WTC11 (cell line): Measurements from ENCODE around the gene EPSTI1. TPM values are rescaled to one million over a fixed set of nuclear protein-coding genes. Genes with fewer than 3 reads are reported as not detected.

ENCODE experiments used
- ATAC-seq: fragments of 200-7000 bp; cut with Tn5 transposase; 2 replicates; pipeline ENCODE4 v1.10.0; 2021; ENCODE audit warnings: mild to moderate bottlenecking, moderate library complexity
- CTCF ChIA-PET: fragments of 300-600 bp; sonication (Branson Sonifier 250); formaldehyde crosslinking; loops from one replicate; lab custom pipeline; 2021; ENCODE audit warnings: antibody characterized with exemption; lab: Charles Lee
- POLR2A ChIA-PET: fragments of 350-600 bp; sonication (Branson Sonifier 250); formaldehyde crosslinking; loops from one replicate; lab custom pipeline; 2021; ENCODE audit warnings: antibody characterized with exemption; lab: Charles Lee
- DNase-seq: peaks from one replicate; pipeline ENCODE4 v3.0.0; 2021; ENCODE audit warnings: low spot score
- H3K27ac Mint-ChIP-seq: 2 replicates; pipeline ENCODE4 v1.8.0; 2021; ENCODE audit warnings: mixed read lengths
- H3K27me3 Mint-ChIP-seq: 2 replicates; pipeline ENCODE4 v1.8.0; 2021; ENCODE audit warnings: low read depth, mild to moderate bottlenecking, moderate library complexity, mixed read lengths
- H3K36me3 Mint-ChIP-seq: 2 replicates; pipeline ENCODE4 v1.8.0; 2021; ENCODE audit warnings: mixed read lengths
- H3K4me1 Mint-ChIP-seq: 2 replicates; pipeline ENCODE4 v1.8.0; 2022; ENCODE audit warnings: mixed read lengths
- H3K4me3 Mint-ChIP-seq: 2 replicates; pipeline ENCODE4 v1.8.0; 2021; ENCODE audit warnings: mild to moderate bottlenecking, moderate library complexity, mixed read lengths
- H3K9me3 Mint-ChIP-seq: 2 replicates; pipeline ENCODE4 v1.8.0; 2021; ENCODE audit warnings: mixed read lengths
- AFF4 ChIP-seq: sonication (generic); formaldehyde crosslinking; IDR thresholded peaks from 2 replicates; pipeline ENCODE4 v1.8.1; 2023; ENCODE audit warnings: mild to moderate bottlenecking, missing genetic modification reagents, borderline replicate concordance
- ELF4 ChIP-seq: sonication (generic); formaldehyde crosslinking; IDR thresholded peaks from 2 replicates; pipeline ENCODE4 v1.8.1; 2022; ENCODE audit warnings: low read depth, mild to moderate bottlenecking, moderate library complexity, missing genetic modification reagents
- HMGXB4 ChIP-seq: sonication (generic); formaldehyde crosslinking; IDR thresholded peaks from 2 replicates; pipeline ENCODE4 v1.8.1; 2023; ENCODE audit warnings: mild to moderate bottlenecking, moderate library complexity, missing genetic modification reagents
- NR1H2 ChIP-seq: sonication (generic); formaldehyde crosslinking; IDR thresholded peaks from 2 replicates; pipeline ENCODE4 v1.9.0; 2021; ENCODE audit warnings: mild to moderate bottlenecking, moderate library complexity, missing genetic modification reagents
- USF1 ChIP-seq: sonication (generic); formaldehyde crosslinking; IDR thresholded peaks from 2 replicates; pipeline ENCODE4 v1.8.0; 2022; ENCODE audit warnings: mild to moderate bottlenecking, missing genetic modification reagents
- ZMAT4 ChIP-seq: fragments of 250-450 bp; sonication (Bioruptor Pico); IDR thresholded peaks from 2 replicates; pipeline ENCODE4 v1.9.0; 2021; ENCODE audit warnings: mild to moderate bottlenecking
- ZNF396 ChIP-seq: fragments of 250-450 bp; sonication (Bioruptor Pico); IDR thresholded peaks from 2 replicates; pipeline ENCODE4 v1.8.0; 2021; ENCODE audit warnings: mild to moderate bottlenecking, moderate library complexity, borderline replicate concordance
- ZNF425 ChIP-seq: fragments of 250-450 bp; sonication (Bioruptor Pico); conservative IDR thresholded peaks from 2 replicates; pipeline ENCODE4 v1.9.0; 2021; ENCODE audit warnings: mild to moderate bottlenecking
- ZNF532 ChIP-seq: fragments of 250-450 bp; sonication (Bioruptor Pico); IDR thresholded peaks from 2 replicates; pipeline ENCODE4 v1.9.0; 2021; ENCODE audit warnings: mild to moderate bottlenecking, borderline replicate concordance
- total RNA-seq: library from RNA; stranded (reverse); gene quantifications from 3 replicates; pipeline ENCODE4 v1.2.3, GENCODE V29; 2021
- TF ChIP-seq, protein P1 (sequence below): sonication (generic); formaldehyde crosslinking; IDR thresholded peaks from 2 replicates; pipeline ENCODE4 v1.8.0; 2023; ENCODE audit warnings: missing genetic modification reagents

EPSTI1 gene
- total RNA-seq, 1 experiment from 2014 or later: 2.1 TPM

DNA sequence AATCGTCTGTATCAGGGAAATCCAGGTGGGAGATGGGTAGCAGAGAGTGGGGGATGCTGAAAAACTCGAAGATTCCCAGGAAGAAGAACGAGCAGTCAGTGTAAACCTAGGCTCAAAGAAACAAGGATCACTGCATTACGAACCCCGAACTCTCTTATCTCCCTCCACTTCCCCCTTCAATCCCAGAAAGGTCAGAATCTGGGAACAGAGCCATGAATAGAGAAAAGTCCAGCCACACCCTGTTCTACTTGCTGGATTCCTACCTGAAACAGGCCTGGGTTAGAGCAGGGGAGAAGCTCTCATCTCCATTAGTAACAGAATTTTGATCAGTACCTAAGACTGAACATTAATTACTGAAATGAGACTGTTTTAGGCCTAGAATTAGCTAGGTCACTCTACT lies 24.4 kb downstream of the EPSTI1 start:
- no peak for TF ChIP-seq HMGXB4 (CRISPR knock-in tag)
- TF ChIP-seq ELF4 (CRISPR knock-in tag): no peak
- TF ChIP-seq, protein P1, sequence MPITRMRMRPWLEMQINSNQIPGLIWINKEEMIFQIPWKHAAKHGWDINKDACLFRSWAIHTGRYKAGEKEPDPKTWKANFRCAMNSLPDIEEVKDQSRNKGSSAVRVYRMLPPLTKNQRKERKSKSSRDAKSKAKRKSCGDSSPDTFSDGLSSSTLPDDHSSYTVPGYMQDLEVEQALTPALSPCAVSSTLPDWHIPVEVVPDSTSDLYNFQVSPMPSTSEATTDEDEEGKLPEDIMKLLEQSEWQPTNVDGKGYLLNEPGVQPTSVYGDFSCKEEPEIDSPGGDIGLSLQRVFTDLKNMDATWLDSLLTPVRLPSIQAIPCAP (CRISPR knock-in tag): no peak
- TF ChIP-seq USF1 (CRISPR knock-in tag): no peak
- TF ChIP-seq NR1H2 (CRISPR knock-in tag): no peak
- no peak for TF ChIP-seq ZNF532
- TF ChIP-seq ZNF425 (CRISPR knock-in tag): no peak
- no peak for TF ChIP-seq ZMAT4 (CRISPR knock-in tag)
- no peak for DNase-seq
- no peak for ATAC-seq
- POLR2A ChIA-PET: no interaction called here
- H3K27ac Mint-ChIP-seq: no peak overlapping the region
- H3K4me3 Mint-ChIP-seq: no peak overlapping the region
- H3K27me3 Mint-ChIP-seq: no peaks in the 10 kb centered on the region
- peaks cover 2% of the 10 kb centered on the region; the same call in 1 of the 2 replicates for H3K36me3 Mint-ChIP-seq
- CTCF ChIA-PET: interaction anchor here (1.2 to 2.9 kb wide), 3 partner anchors 52 to 165 kb away, joined by 3 to 14 read pairs (median 5); no protein-coding TSS in a partner anchor
- peaks cover 4% of the 10 kb centered on the region; the same call in 1 of the 2 replicates for H3K9me3 Mint-ChIP-seq
- peaks cover 56% of the 10 kb centered on the region for H3K4me1 Mint-ChIP-seq

GRCh38 chr13:42965281-42965680 lies 26.8 kb downstream of the EPSTI1 start:
- H3K27ac Mint-ChIP-seq: no peak overlapping the region
- H3K36me3 Mint-ChIP-seq: peaks cover 2% of the 10 kb centered on the region; the same call in 1 of the 2 replicates
- POLR2A ChIA-PET: no interaction called here
- no peak for DNase-seq
- H3K4me1 Mint-ChIP-seq: peaks cover 56% of the 10 kb centered on the region
- CTCF ChIA-PET: no interaction called here
- ATAC-seq: no peak
- H3K9me3 Mint-ChIP-seq: peaks cover 14% of the 10 kb centered on the region
- TF ChIP-seq ZNF396 (CRISPR knock-in tag) (no peak), AFF4 (CRISPR knock-in tag) (no peak)
- no peaks in the 10 kb centered on the region for H3K27me3 Mint-ChIP-seq
- H3K4me3 Mint-ChIP-seq: no peak overlapping the region
